NCI-H1417 (cell line): ENCODE results near the gene PPM1F.
"Not testable (repeated sequence)": the region's sequence is repeated elsewhere in the genome, so short reads cannot be mapped to it uniquely, and the experiment has no call there.

Experiments
- DNase-seq, 3 experiments: peaks; one replicate each; lab custom pipeline; 2025; lab: John Stamatoyannopoulos, UW

PPM1F gene

DNA sequence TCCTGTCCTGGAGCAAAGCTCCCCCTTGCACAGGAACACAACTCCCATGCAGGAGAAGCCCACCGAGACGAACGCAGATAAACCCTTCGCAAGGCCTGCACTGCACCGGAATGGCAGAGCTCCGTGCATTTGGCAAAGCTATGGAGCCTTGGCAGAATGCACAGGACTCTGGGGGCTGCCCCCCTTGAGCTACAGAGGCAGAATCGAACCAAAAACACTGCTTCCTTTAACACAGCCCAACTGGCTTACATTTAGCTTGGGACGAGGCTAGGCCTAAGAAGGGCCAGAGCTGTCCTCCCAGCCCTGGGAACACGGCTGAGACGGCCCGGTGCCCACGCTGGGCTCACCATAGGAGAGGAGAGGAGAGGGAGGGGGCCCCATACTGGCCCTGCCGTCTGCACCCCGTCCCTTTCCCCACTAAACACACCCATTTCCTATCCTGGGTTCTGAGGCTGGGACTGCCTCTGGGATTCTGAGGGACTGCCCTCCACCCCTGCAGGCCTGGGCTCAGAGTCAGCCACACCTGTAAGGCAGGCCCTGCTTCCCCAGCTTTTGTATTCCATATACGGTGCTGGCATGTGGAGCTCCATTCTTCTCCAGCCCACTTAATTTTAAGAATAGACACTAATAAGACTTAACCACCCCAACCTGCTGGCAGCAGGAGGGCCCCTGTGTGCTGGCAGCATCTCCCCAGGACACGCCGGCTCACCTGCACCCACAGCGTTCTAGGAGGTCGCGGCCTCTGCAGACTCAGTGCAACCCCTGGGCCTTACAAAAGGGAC is 32.9 kb downstream of the PPM1F start:
- peak in 1 of 3 experiments; percentile 3 for DNase-seq

DNA sequence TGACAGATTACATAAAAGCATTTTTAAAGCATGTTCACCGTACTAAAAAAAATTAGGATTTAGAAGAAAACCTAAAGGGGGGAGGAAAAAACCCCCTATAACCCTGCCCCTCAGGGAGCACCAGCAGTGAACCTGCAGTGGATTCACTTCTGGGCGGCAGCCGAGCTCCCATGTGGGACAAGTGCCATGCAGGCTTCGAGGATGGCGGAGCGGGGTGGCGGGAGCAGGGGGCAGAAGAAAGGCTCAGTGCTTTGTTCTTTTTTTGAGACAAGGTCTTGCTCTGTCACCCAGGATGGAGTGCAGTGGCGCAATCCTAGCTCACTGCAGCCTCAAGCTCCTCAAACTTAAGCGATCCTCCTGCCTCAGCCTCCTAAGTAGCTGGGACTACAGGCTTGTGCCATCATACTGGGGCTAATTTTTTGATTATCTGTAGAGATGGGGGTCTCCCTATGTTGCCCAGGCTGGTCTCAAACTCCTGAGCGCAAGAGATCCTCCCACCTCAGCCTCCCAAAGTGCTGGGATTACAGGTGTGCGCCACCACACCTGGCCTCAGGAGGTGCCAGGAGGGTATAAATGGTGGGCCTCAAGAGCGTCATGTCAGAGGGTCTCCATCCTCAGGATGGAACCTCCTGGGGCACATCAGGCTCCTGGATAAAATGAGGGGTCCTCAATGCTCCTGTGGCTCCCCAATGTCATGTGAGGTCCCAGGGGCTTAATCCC is 34.0 kb downstream of the PPM1F start:
- no peak for DNase-seq

DNA sequence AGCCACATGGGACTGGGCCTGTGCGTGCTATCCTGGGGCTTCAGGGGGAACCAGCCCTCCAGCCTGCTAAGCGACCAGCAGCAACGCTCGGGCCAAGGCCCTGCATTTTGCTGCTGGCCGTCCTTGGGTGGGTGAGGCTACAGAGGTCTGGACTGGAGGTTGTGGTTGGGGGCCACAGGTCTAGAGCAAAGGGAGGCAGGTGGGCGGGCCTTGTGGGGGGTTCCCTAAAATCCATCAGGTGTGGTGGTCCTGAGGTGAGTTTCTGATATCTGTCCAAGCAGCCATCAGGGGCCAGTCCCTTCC is 34.7 kb downstream of the PPM1F start:
- no peak for DNase-seq

DNA sequence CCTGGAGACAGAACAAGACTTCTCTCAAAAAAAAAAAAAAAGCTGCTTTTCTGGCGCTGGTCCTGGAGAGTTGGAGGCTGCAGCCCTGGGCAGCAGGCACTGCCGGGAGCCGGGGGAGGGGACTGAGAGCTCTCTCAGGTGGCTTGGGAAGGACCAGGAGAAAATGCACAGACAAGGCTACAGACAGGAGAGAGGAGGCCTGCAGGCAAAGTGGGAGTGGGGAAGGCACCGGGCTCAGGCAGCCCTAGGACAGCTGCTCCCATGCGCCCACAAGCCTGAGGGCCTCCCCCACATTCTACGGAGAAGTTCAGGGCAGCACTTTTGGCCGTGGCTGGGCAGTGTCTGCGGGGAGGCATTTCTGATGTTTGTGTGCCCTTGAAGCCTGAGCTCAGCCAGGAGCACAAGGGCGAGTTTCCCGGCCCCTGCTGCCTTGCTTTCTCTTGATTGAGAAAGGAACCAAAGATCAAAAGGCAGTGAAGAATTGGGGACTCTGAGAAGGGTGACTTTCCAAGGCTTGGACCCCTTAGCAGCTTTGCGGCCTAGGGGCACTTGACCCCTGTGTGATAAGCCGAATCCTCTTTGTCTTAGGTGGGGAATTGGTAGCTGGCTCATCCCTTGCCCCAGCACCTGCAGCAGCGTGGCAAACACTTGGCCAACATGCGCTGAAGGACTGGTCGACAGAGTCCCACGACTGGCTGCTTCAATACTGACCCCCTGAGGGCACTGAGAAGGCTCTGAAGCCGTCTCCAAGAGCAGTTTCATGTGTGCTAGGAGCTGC is 35.3 kb downstream of the PPM1F start:
- no peak for DNase-seq

DNA sequence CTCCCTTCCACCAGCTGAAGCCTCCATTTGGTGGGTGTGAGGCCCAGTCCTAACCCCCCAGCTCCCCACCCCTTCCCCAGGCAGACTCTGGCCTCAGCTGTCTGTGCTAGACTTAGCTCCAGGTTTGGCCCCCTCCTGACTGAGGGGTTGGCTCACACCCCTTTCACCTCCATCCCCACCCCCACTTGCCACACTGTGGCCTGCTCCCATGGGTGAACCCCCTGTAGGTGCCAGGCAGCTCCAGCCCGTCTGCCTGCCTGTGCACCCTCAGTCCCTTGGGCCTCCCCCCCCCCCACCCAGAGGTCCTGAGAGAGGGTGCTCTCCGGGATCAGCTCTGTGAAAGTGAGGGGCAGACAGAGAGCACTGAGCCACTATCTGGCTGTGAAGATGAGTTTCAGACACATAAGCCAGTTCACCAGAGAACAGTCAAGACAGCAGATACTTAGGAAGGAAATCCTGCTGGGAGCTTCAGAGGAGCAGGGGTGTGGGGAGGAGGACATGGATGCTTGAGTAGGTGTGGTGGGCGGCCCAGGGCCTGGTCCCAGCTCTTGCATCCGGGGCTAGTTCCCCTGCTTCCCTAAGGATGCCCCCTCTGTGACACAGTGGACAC is 36.2 kb downstream of the PPM1F start:
- DNase-seq = no peak

GRCh38 chr22:21915624-21916308 is 36.9 kb downstream of the PPM1F start:
- DNase-seq = no peak

DNA sequence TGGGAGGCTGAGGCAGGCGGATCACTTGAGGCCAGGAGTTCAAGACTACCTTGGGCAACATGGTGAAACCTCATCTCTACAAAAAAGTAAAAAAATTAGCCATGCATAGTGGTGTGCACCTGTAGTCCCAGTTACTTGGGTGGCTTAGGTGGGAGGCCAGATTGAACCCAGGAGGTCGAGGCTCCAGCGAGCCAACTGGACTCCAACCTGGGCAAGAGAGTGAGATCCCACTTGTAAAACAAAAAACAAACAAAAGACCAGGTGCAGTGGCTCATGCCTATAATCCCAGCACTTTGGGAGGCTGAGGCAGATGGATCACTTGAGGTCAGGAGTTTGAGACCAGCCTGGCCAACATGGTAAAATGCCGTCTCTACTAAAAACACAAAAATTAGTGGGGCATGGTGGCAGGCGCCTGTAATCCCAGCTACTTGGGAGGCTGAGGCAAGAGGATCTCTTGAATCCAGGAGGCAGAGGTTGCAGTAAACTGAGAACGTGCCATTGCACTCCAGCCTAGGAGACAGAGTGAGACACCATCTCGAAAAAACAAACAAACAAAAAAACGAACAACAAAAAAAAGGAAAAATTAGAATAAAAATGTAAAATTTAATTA is 38.5 kb downstream of the PPM1F start:
- not testable (repeated sequence) for DNase-seq

DNA sequence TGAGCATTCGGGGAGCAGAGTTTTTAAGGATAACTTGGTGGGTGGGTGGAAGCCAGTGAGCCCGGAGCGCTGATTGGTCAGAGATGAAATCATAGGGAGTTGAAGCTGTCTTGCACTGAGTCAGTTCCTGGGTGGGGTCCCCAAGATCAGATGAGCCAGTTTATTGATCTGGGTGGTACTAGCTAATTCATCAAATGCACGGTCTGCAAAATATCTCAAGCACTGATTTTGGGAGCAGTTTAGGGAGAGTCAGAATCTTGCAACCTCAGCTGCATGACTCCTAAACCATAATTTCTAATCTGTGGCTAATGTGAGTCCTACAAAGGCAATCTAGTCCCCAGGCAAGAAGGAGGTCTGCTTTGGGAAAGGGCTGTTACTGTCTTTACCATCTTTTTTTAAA is 42.3 kb downstream of the PPM1F start:
- DNase-seq = not testable (repeated sequence)

DNA sequence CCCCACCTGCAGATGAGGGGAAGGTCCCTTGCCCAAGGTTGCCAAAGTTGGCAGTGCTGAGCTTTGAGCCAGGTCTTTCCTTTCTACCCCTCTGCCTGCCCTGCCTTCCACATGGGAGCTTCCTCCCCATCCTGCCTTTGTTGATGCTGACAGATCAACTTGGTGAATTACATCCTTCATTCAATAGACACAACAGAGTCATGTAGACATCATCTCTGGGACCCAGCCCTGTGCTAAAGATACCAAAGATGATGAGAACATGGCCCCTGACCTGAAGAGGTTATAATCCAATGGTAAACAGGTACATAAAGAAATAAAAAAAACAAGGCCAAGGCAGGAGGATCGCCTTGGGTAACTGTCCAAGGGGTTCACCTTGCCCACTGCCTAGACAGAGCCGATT is 42.8 kb downstream of the PPM1F start:
- no peak for DNase-seq

DNA sequence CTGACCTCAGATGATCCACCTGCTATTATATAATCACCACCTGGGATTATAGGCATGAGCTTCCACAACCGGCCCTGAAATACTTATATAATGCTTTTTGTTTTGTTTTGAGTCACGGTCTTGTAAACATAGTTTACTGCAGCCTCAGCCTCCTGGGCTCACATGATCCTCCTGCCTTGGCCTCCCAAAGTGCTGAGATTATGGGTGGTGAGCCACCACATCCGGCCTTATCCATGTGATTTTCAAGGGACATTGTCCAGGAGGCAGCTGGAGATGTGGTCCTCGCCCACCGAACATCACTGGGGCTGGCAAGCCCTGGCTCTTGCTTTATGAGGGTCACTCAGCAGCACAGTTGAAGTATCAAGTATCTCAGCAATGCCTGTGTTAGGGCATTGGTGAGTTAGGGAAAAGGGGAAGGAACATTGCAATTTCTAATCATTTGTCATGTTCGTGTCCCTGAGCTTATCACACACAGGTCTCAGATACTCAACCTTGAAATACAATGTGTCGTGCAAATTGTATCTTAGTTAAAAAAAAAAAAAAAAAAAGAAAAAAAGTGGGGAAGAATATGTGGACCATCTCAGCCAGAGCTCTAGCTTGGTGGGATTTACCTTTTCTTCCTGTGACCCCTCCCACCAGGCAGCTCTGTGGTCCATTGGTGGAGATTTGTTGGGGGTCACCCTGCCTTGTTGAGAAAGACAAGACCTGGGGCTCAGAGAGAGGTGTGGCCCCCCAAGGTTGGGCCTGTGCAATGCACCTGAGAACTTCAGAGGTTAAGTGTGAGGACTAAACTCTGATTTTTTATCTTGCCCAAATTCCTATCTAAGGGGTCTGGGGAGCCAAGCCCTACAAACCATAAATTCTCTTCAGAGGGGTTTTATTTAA is 44.8 kb downstream of the PPM1F start:
- DNase-seq = no peak

- DNase-seq = not testable (repeated sequence)
These were observed 47.4 kb downstream of the PPM1F start for GRCh38 chr22:21905234-21905633.

- DNase-seq = no peak
These were observed 48.3 kb downstream of the PPM1F start for GRCh38 chr22:21904250-21904789.

DNA sequence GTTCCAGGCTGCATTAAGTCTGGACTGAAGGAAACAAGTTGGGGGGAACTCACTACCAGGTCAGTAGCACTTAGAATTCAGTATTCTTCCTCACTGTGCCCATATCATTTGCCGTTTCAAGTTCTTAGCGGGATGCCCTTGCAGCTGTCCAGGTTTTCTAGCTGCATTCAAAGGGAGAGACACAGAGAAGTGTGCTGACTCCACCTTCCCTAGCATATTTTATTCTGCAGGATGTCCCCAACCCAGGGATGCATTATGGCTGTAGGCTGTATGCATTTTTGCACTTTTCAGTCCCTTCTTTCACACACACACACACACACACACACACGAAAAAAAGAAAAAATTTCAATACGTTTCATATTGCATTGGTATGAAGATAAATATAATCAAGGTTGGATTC is 49.4 kb downstream of the PPM1F start:
- DNase-seq = no peak

DNA sequence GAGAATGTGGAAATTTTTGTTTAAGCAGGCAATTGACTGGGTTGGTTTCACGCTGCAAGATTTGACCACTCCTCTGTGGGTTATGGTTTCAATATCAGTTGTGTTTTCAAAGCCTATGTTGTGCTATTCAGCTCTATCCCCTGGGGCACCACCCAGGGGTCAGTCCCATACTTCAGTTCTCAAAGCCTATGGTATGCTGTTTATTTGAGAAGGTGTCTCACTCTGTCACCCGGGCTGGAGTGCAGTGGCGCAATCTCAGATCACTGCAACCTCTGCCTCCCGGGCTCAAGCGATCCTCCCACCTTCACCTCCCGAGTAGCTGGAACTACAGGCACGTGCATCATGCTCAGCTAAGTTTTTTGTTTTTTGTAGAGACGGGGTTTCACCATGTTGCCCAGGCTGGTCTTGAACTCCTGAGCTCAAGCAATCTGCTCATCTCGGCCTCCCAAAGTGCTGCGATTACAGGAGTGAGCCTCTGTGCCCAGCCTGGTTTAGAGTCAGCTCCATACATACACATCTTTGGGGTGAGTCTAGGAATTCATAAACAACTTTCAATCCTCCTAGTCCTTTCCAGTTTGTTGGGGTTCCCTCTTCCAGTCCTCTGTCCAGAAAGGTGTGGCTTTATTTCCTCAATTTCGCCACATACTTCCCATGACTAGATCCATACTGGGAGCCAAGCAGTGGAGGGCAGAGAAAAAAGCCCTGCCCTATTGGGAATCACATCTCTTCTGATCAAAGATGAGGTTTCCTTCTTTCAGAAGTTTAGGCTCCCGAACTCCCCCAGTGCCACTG is 50.2 kb downstream of the PPM1F start:
- no peak for DNase-seq

DNA sequence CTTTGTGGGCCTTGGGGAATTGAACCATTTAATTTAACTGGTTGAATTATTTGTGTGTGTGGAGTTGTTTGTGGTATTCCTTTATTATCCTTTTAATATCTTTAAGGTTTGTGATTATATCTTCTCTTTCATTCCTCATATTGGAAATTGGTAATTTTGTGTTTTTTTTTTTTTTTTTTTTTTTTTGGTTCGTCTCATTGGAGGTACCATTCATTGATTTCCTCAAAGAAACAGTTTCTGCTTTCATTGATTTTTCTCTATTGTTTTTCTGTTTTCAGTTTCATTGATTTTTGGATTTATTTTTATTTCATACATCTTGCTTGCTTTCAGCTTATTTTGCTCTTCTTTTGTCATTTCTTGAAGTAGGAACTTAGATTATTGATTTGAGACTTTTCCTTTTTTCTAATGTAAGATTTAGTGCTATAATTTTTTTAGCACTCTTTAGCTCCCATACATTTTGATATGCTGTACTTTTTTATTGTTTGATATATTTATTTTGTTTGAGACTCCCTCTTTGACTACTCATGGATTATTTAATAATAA is 54.2 kb downstream of the PPM1F start:
- DNase-seq = no peak

DNA sequence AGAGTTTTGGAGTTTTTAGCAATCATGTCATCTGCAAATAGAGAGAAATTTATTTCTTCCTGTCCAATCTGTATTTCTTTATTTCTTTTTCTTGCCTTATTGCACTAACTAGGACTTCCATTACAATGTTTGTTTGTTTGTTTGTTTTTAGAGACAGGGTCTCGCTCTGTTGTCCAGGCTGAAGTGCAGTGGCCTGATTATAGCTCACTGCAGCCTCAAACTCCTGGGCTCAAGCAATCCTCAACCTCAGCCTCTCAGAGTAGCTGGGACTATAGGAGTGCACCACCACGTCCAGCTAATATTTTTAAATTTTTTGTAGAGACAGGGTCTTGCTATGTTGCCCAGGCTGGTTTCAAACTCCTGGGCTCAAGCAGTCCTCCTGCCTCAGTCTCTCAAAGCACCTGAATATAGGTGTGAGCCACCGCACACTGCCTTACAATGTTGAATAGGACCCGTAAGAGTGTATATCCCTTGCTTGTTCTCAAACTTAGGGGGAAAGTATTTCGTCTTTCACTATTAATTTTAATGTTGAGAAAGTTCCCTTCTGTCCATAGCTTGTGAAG is 55.6 kb downstream of the PPM1F start:
- DNase-seq = no peak

DNA sequence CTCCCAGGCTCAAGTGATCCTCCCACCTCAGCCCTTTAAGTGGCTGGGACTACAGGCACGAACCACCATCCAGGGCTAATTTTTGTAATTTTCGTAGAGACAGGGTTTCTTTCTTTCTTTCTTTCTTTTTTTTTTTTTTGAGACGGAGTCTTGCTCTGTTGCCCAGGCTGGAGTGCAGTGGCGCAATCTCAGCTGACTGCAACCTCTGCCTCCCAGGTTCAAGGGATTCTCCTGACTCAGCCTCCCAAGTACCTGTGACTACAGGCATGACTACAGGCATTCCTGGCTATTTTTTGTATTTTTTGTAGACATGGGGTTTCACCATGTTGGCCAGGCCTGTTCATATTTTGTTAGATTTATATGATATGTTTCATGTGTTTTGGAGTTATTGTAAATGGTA is 56.4 kb downstream of the PPM1F start:
- DNase-seq = not testable (repeated sequence)

DNA sequence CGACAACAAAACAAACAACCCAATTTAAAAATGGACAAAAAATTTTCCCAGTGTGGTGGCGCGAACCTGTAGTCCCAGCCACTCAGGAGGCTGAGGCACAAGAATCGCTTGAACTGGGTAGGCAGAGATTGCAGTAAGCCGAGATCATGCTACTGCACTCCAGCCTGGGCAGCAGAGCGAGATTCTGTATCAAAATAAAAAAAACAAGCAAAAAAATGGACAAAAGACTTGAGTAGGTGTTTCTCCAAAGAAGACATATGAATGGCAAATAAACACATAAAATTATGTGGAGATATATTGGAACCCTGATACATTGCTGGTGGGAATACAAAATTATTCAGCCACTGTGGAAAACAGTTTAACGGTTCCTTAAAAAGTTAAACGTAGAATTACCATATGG is 57.8 kb downstream of the PPM1F start:
- DNase-seq = no peak
